ENCODE measurements around the gene SMYD3.

DNA sequence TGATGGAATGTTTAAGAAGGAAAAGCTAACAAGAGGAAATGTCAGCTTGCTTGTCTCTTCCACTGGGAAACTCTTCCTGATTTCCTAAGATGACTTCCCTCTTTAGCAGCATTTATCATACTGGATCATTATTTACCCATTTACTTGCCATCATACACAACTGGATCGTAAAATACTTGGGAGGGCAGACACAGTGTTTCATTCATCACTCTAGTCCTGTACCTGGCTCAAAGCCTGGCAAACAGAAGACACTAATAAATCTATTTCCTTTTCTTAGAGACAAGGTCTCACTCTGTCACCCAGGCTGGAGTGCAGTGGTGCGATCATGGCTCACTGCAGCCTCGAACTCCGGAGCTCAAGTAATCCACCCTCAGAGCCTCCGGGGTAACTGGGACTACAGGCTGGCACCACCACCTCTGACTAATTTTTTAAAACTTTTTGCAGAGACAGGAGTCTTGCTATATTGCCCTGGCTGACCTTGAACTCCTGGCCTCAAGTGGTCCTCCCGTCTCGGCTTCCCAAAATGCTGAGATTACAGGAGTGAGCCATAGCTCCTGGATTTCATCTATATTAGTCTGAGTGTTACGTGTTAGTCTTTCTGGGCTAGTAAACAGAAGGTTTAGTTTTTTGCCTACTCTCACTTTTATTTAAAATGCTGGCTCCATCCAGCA lies 574.6 kb downstream of the SMYD3 start:
- TF ChIP-seq CTCF (IDR thresholded peaks at IDR 0.05; ENCODE audit: low read depth, low read length, poor library complexity, severe bottlenecking) (no peak), EZH2phosphoT487 (IDR thresholded peaks at IDR 0.05; ENCODE audit: borderline replicate concordance, low read length) (no peak)

All from DOHH2 (cell line).